ENCODE measurements around the gene FMO2.
A peak's percentile ranks its signal among the peaks of the same experiment; 100 is the strongest.

The FMO2 gene

GRCh38 chr1:171174560-171175294 lies 10.4 kb upstream of the FMO2 start:
- DNase-seq (ENCODE audit: low spot score): no peak

- DNase-seq (ENCODE audit: low spot score): no peak
These were observed 7.8 kb upstream of the FMO2 start for GRCh38 chr1:171177261-171177660.

GRCh38 chr1:171179318-171180227 lies 5.5 kb upstream of the FMO2 start:
- no peak for DNase-seq (ENCODE audit: low spot score)

GRCh38 chr1:171180670-171181069 lies 4.4 kb upstream of the FMO2 start:
- DNase-seq (ENCODE audit: low spot score): no peak

- peak; percentile 88 for DNase-seq (ENCODE audit: low spot score)
These were observed 3.5 kb downstream of the FMO2 start for GRCh38 chr1:171188388-171189266.

- no peak for DNase-seq (ENCODE audit: low spot score)
These were observed 6.9 kb downstream of the FMO2 start for GRCh38 chr1:171191992-171192391.

- DNase-seq (ENCODE audit: low spot score): no peak
These were observed 10.7 kb downstream of the FMO2 start for GRCh38 chr1:171195767-171196166.

GRCh38 chr1:171196351-171196750 lies 11.3 kb downstream of the FMO2 start:
- DNase-seq (ENCODE audit: low spot score): no peak

GRCh38 chr1:171198081-171198480 lies 13.0 kb downstream of the FMO2 start:
- DNase-seq (ENCODE audit: low spot score): no peak

- no peak for DNase-seq (ENCODE audit: low spot score)
These were observed 19.2 kb downstream of the FMO2 start for GRCh38 chr1:171204296-171204695.

- no peak for DNase-seq (ENCODE audit: low spot score)
These were observed 21.3 kb downstream of the FMO2 start for GRCh38 chr1:171206204-171206977.

GRCh38 chr1:171206978-171207355 lies 21.9 kb downstream of the FMO2 start:
- no peak for DNase-seq (ENCODE audit: low spot score)

- DNase-seq (ENCODE audit: low spot score): no peak
These were observed 22.3 kb downstream of the FMO2 start for GRCh38 chr1:171207377-171207776.

- DNase-seq (ENCODE audit: low spot score): no peak
These were observed 25.3 kb downstream of the FMO2 start for GRCh38 chr1:171210355-171210754.

GRCh38 chr1:171212607-171213351 lies 27.7 kb downstream of the FMO2 start:
- no peak for DNase-seq (ENCODE audit: low spot score)

GRCh38 chr1:171213559-171214454 lies 28.7 kb downstream of the FMO2 start:
- no peak for DNase-seq (ENCODE audit: low spot score)

- DNase-seq (ENCODE audit: low spot score): no peak
These were observed 32.8 kb downstream of the FMO2 start for GRCh38 chr1:171217658-171218443.

GRCh38 chr1:171218661-171219060 lies 33.6 kb downstream of the FMO2 start:
- no peak for DNase-seq (ENCODE audit: low spot score)

Data from COLO829 (cell line).